Trophoblast cell (in vitro differentiated cells and primary cell): ENCODE data around the gene GABRR3.

Source experiments
- DNase-seq, 2 donors: peaks; one replicate each; pipeline ENCODE4 v3.0.0-alpha.2; 2016
- H2AFZ ChIP-seq: 2 replicates; pipeline ENCODE4 v1.6.1; 2013; ENCODE audit warnings: low read length, moderate library complexity, mild to moderate bottlenecking; ENCODE audit not compliant: insufficient read depth, poor library complexity
- H2AK5ac ChIP-seq: 2 replicates; pipeline ENCODE4 v1.6.1; 2013; ENCODE audit warnings: mild to moderate bottlenecking, low read length
- H2BK120ac ChIP-seq: 2 replicates; pipeline ENCODE4 v1.6.1; 2013; ENCODE audit warnings: low read length, mild to moderate bottlenecking, moderate library complexity; ENCODE audit not compliant: insufficient read depth, poor library complexity
- H2BK12ac ChIP-seq: 2 replicates; pipeline ENCODE4 v1.6.1; 2013; ENCODE audit warnings: mild to moderate bottlenecking, low read length, moderate library complexity
- H2BK5ac ChIP-seq: 2 replicates; pipeline ENCODE4 v1.6.1; 2013; ENCODE audit warnings: low read length, low read depth, moderate library complexity, mild to moderate bottlenecking; ENCODE audit not compliant: poor library complexity
- H3K14ac ChIP-seq: 2 replicates; pipeline ENCODE4 v1.6.1; 2013; ENCODE audit warnings: mild to moderate bottlenecking, low read length
- H3K18ac ChIP-seq: 2 replicates; pipeline ENCODE4 v1.6.1; 2013; ENCODE audit warnings: mild to moderate bottlenecking, low read length
- H3K23ac ChIP-seq: 2 replicates; pipeline ENCODE4 v1.6.1; 2013; ENCODE audit warnings: low read length
- H3K27ac ChIP-seq: 2 replicates; pipeline ENCODE4 v1.5.1; 2013; ENCODE audit warnings: low read depth, mild to moderate bottlenecking, inconsistent platforms, low read length, moderate library complexity
- H3K27me3 ChIP-seq: 2 replicates; pipeline ENCODE4 v1.6.1; 2013; ENCODE audit warnings: inconsistent platforms, mild to moderate bottlenecking, low read length, moderate library complexity; ENCODE audit not compliant: insufficient read depth
- H3K36me3 ChIP-seq, 2 experiments: 1 replicate in 1 of 2; 2 replicates in 1 of 2; pipeline ENCODE4 v1.6.1; 2013; ENCODE audit warnings: low read length in 2 of 2, mild to moderate bottlenecking in 2 of 2, moderate library complexity in 1 of 2; ENCODE audit not compliant: insufficient read depth in 2 of 2, control insufficient read depth in 1 of 2
- H3K4ac ChIP-seq: 2 replicates; pipeline ENCODE4 v1.6.1; 2013; ENCODE audit warnings: low read depth, mild to moderate bottlenecking, low read length, moderate library complexity
- H3K4me1 ChIP-seq, 2 experiments: 1 replicate in 1 of 2; 2 replicates in 1 of 2; pipeline ENCODE4 v1.6.1; 2013; ENCODE audit warnings: low read length in 2 of 2, mild to moderate bottlenecking in 2 of 2, moderate library complexity in 1 of 2; ENCODE audit not compliant: insufficient read depth in 2 of 2, control insufficient read depth in 1 of 2
- H3K4me2 ChIP-seq: 2 replicates; pipeline ENCODE4 v1.6.1; 2013; ENCODE audit warnings: inconsistent platforms, mild to moderate bottlenecking, low read length, moderate library complexity
- H3K4me3 ChIP-seq: 2 replicates; pipeline ENCODE4 v1.5.1; 2013; ENCODE audit warnings: mild to moderate bottlenecking, low read depth, low read length, inconsistent platforms
- H3K79me1 ChIP-seq: one replicate; pipeline ENCODE4 v1.6.1; 2013; ENCODE audit warnings: low read length
- H3K79me2 ChIP-seq: 2 replicates; pipeline ENCODE4 v1.6.1; 2013; ENCODE audit warnings: low read length, mild to moderate bottlenecking; ENCODE audit not compliant: control insufficient read depth, insufficient read depth, poor library complexity
- H3K9ac ChIP-seq: 2 replicates; pipeline ENCODE4 v1.6.1; 2013; ENCODE audit warnings: mild to moderate bottlenecking, low read length
- H3K9me3 ChIP-seq: 2 replicates; pipeline ENCODE4 v1.6.1; 2013; ENCODE audit warnings: low read depth, mild to moderate bottlenecking, control low read depth, inconsistent platforms, low read length; ENCODE audit not compliant: insufficient read depth
- H4K12ac ChIP-seq: 2 replicates; pipeline ENCODE4 v1.6.1; 2013; ENCODE audit warnings: low read depth, mild to moderate bottlenecking, low read length, moderate library complexity
- H4K8ac ChIP-seq: 2 replicates; pipeline ENCODE4 v1.6.1; 2013; ENCODE audit warnings: low read depth, mild to moderate bottlenecking, low read length, moderate library complexity
- H4K91ac ChIP-seq: one replicate; pipeline ENCODE4 v1.6.1; 2013; ENCODE audit warnings: low read depth, mild to moderate bottlenecking, low read length, moderate library complexity
- WGBS: extraction: QIAGEN DNeasy Blood & Tissue Kit; methylation state at CpG from one replicate; pipeline ENCODE4 v1.1.7; 2013; ENCODE audit warnings: missing lambda C conversion rate; ENCODE audit not compliant: insufficient read length, insufficient coverage; ENCODE audit errors: extremely low coverage; 5-methylcytosine and 5-hydroxymethylcytosine counted together

Gene GABRR3

DNA sequence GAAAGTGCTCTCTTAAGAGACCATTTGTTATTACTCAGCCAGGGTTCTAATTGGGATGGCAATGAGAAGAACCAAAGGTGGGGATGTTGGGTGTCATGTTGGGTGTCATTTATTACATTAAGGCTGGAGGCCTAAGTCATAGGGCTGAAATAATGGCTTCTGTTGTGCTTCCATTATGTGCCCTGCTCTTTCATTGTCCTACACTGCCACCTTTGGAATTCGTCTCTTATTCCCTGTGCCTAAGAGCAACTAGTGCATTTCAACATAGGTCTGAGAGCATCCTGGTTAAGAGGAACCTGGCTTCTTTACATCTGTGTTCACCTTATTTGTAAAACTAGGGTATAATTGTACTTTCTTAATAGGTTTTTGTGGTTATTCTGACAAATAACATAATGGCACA, 95.1 kb downstream of the GABRR3 start:
- H4K12ac ChIP-seq, result no peak overlapping the region
- no peak overlapping the region for H3K4me3 ChIP-seq
- DNase-seq, result peak in 1 of 2 donors; percentile 22
- no peak overlapping the region for H2BK120ac ChIP-seq
- H3K79me1 ChIP-seq, result no peaks in the 10 kb centered on the region
- no peak overlapping the region for H2AFZ ChIP-seq
- no peak overlapping the region for H4K91ac ChIP-seq
- no peaks in the 10 kb centered on the region for H3K79me2 ChIP-seq
- H2AK5ac ChIP-seq, result no peak overlapping the region
- H3K36me3 ChIP-seq, result peaks cover 0 to 2% of the 10 kb centered on the region in 2 experiments
- no peaks in the 10 kb centered on the region for H3K9me3 ChIP-seq
- no CpG with 5 or more reads among the region's 1 CpG for WGBS
- no peak overlapping the region for H3K4ac ChIP-seq
- no peaks in the 10 kb centered on the region for H3K27me3 ChIP-seq
- H2BK5ac ChIP-seq, result no peak overlapping the region
- no peaks in the 10 kb centered on the region for H3K4me1 ChIP-seq
- no peak overlapping the region for H3K18ac ChIP-seq
- H3K14ac ChIP-seq, result no peak overlapping the region
- H2BK12ac ChIP-seq, result no peak overlapping the region
- H4K8ac ChIP-seq, result no peak overlapping the region
- no peak overlapping the region for H3K27ac ChIP-seq
- no peak overlapping the region for H3K9ac ChIP-seq
- H3K23ac ChIP-seq, result no peak overlapping the region
- H3K4me2 ChIP-seq, result no peak overlapping the region

- no peak overlapping the region for H2BK12ac ChIP-seq
- no peak overlapping the region for H3K4me3 ChIP-seq
- DNase-seq, result no peak
- no peak overlapping the region for H3K4ac ChIP-seq
- H2AK5ac ChIP-seq, result no peak overlapping the region
- H3K4me1 ChIP-seq, result no peaks in the 10 kb centered on the region
- no peak overlapping the region for H2BK120ac ChIP-seq
- H3K23ac ChIP-seq, result no peak overlapping the region
- H3K36me3 ChIP-seq, result peaks cover 0 to 2% of the 10 kb centered on the region in 2 experiments
- H2AFZ ChIP-seq, result no peak overlapping the region
- H3K79me1 ChIP-seq, result no peaks in the 10 kb centered on the region
- H3K14ac ChIP-seq, result no peak overlapping the region
- H3K4me2 ChIP-seq, result no peak overlapping the region
- no peak overlapping the region for H2BK5ac ChIP-seq
- H3K9me3 ChIP-seq, result no peaks in the 10 kb centered on the region
- no peak overlapping the region for H4K12ac ChIP-seq
- no peak overlapping the region for H3K9ac ChIP-seq
- H3K27ac ChIP-seq, result no peak overlapping the region
- WGBS, result no CpG with 5 or more reads among the region's 2 CpGs
- no peaks in the 10 kb centered on the region for H3K79me2 ChIP-seq
- no peak overlapping the region for H4K91ac ChIP-seq
- H4K8ac ChIP-seq, result no peak overlapping the region
- H3K18ac ChIP-seq, result no peak overlapping the region
- H3K27me3 ChIP-seq, result no peaks in the 10 kb centered on the region
These were observed 95.7 kb downstream of the GABRR3 start for GRCh38 chr3:97939401-97939800.

- H2AFZ ChIP-seq, result no peak overlapping the region
- no peak overlapping the region for H3K4me2 ChIP-seq
- H3K14ac ChIP-seq, result no peak overlapping the region
- H4K8ac ChIP-seq, result no peak overlapping the region
- no peak overlapping the region for H2AK5ac ChIP-seq
- no peaks in the 10 kb centered on the region for H3K79me2 ChIP-seq
- H3K9ac ChIP-seq, result no peak overlapping the region
- no peaks in the 10 kb centered on the region for H3K9me3 ChIP-seq
- H3K18ac ChIP-seq, result no peak overlapping the region
- H3K36me3 ChIP-seq, result peaks cover 0 to 2% of the 10 kb centered on the region in 2 experiments
- H3K23ac ChIP-seq, result no peak overlapping the region
- no peaks in the 10 kb centered on the region for H3K4me1 ChIP-seq
- H4K91ac ChIP-seq, result no peak overlapping the region
- WGBS, result no CpG with 5 or more reads among the region's 1 CpG
- no peaks in the 10 kb centered on the region for H3K27me3 ChIP-seq
- no peaks in the 10 kb centered on the region for H3K79me1 ChIP-seq
- no peak overlapping the region for H2BK5ac ChIP-seq
- no peak for DNase-seq
- no peak overlapping the region for H2BK12ac ChIP-seq
- H3K4me3 ChIP-seq, result no peak overlapping the region
- H3K27ac ChIP-seq, result no peak overlapping the region
- H4K12ac ChIP-seq, result no peak overlapping the region
- no peak overlapping the region for H2BK120ac ChIP-seq
- H3K4ac ChIP-seq, result no peak overlapping the region
These were observed 96.7 kb downstream of the GABRR3 start for GRCh38 chr3:97938444-97938843.

DNA sequence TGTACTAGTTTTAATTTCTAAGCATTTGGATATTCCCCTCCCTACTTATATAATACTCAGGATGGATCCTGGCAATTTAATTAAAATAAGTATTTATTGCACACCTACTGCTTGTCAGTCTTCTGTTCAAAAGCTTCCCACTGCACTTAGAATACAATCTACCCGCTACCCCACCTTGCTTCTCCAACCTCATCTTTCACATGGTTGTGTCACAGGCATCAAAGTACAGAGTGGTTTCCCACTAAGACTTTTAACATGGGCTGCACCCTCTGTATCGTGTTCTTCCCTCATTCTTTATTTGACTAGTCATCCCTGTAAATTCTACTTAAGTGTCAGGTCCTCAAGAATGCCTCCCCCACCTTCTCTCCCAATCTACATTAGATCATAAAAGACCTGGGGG, 97.9 kb downstream of the GABRR3 start:
- H3K14ac ChIP-seq, result no peak overlapping the region
- no peak overlapping the region for H3K4ac ChIP-seq
- H2BK5ac ChIP-seq, result no peak overlapping the region
- H3K79me1 ChIP-seq, result no peaks in the 10 kb centered on the region
- H3K4me1 ChIP-seq, result no peaks in the 10 kb centered on the region
- no CpG with 5 or more reads among the region's 2 CpGs for WGBS
- no peak overlapping the region for H4K8ac ChIP-seq
- no peak overlapping the region for H3K23ac ChIP-seq
- no peaks in the 10 kb centered on the region for H3K27me3 ChIP-seq
- no peaks in the 10 kb centered on the region for H3K79me2 ChIP-seq
- no peak overlapping the region for H3K4me2 ChIP-seq
- no peak overlapping the region for H3K9ac ChIP-seq
- no peak overlapping the region for H4K12ac ChIP-seq
- no peak overlapping the region for H2AK5ac ChIP-seq
- no peak overlapping the region for H2AFZ ChIP-seq
- H3K9me3 ChIP-seq, result no peaks in the 10 kb centered on the region
- H3K4me3 ChIP-seq, result no peak overlapping the region
- no peak for DNase-seq
- no peak overlapping the region for H4K91ac ChIP-seq
- no peak overlapping the region for H2BK120ac ChIP-seq
- peaks cover 0 to 2% of the 10 kb centered on the region in 2 experiments for H3K36me3 ChIP-seq
- H2BK12ac ChIP-seq, result no peak overlapping the region
- H3K27ac ChIP-seq, result no peak overlapping the region
- no peak overlapping the region for H3K18ac ChIP-seq
